DND-41 (cell line): ENCODE results near the gene PIGU.

Experiments
- ATAC-seq: fragments of 200-7000 bp; cut with Tn5 transposase; 3 replicates; pipeline ENCODE4 v1.9.1; 2021; ENCODE audit warnings: low read depth; ENCODE audit not compliant: insufficient read depth
- DNase-seq: peaks from one replicate; pipeline ENCODE4 v3.0.0-alpha.2; 2020
- H2AFZ ChIP-seq: 2 replicates; pipeline ENCODE4 v1.6.0; 2012; ENCODE audit warnings: low read depth, low read length
- H3K27ac ChIP-seq: 2 replicates; pipeline ENCODE4 v1.5.1; 2012; ENCODE audit warnings: low read length, inconsistent platforms
- H3K27me3 ChIP-seq: fragments of 200-600 bp; sonication (generic); 2 replicates; pipeline ENCODE4 v1.6.0; 2012; ENCODE audit warnings: low read length, mild to moderate bottlenecking, inconsistent platforms; ENCODE audit not compliant: insufficient read depth, poor library complexity
- H3K36me3 ChIP-seq: 2 replicates; pipeline ENCODE4 v1.5.1; 2012; ENCODE audit warnings: low read length, inconsistent platforms; ENCODE audit not compliant: insufficient read depth
- H3K4me1 ChIP-seq: 2 replicates; pipeline ENCODE4 v1.5.1; 2012; ENCODE audit warnings: mild to moderate bottlenecking, low read length; ENCODE audit not compliant: insufficient read depth
- H3K4me2 ChIP-seq: 2 replicates; pipeline ENCODE4 v1.6.0; 2012; ENCODE audit warnings: mild to moderate bottlenecking, moderate library complexity, low read length, inconsistent platforms; ENCODE audit not compliant: insufficient read depth
- H3K4me3 ChIP-seq, 2 experiments: fragments of 200-600 bp in 1 of 2; shearing (Covaris generic) in 1 of 2; 2 replicates each; pipeline ENCODE4 v1.5.1; 2012 to 2016; ENCODE audit warnings: inconsistent platforms in 2 of 2, low read length in 2 of 2, mild to moderate bottlenecking in 2 of 2, low read depth in 1 of 2, moderate library complexity in 1 of 2
- H3K79me2 ChIP-seq: 2 replicates; pipeline ENCODE4 v1.6.0; 2012; ENCODE audit warnings: low read length, inconsistent platforms; ENCODE audit not compliant: insufficient read depth
- H3K9ac ChIP-seq: 2 replicates; pipeline ENCODE4 v1.6.0; 2012; ENCODE audit warnings: low read depth, mild to moderate bottlenecking, inconsistent platforms, low read length, moderate library complexity
- H3K9me3 ChIP-seq: 2 replicates; pipeline ENCODE4 v1.5.1; 2012; ENCODE audit warnings: low read length, moderate library complexity, mild to moderate bottlenecking, inconsistent platforms; ENCODE audit not compliant: insufficient read depth, severe bottlenecking
- H4K20me1 ChIP-seq: 2 replicates; pipeline ENCODE4 v1.6.0; 2012; ENCODE audit warnings: low read length; ENCODE audit not compliant: insufficient read depth
- CTCF ChIP-seq: IDR thresholded peaks from 2 replicates; pipeline ENCODE4 v1.5.1; 2012; ENCODE audit warnings: borderline replicate concordance, low read length, moderate library complexity, mild to moderate bottlenecking; ENCODE audit not compliant: poor library complexity, severe bottlenecking; ENCODE audit errors: extremely low read depth
- EZH2 ChIP-seq: IDR thresholded peaks from 3 replicates; pipeline ENCODE4 v1.6.1; 2012; ENCODE audit warnings: borderline replicate concordance, low read depth, mild to moderate bottlenecking, moderate library complexity, low read length, inconsistent platforms; ENCODE audit not compliant: severe bottlenecking

The PIGU gene

GRCh38 chr20:34701405-34702085 lies 24.7 kb upstream of the PIGU start:
- H2AFZ ChIP-seq = no peak overlapping the region
- no peak for TF ChIP-seq CTCF
- no peak for TF ChIP-seq EZH2
- no peaks in the 10 kb centered on the region for H3K9me3 ChIP-seq
- H4K20me1 ChIP-seq = no peaks in the 10 kb centered on the region
- H3K4me2 ChIP-seq = no peak overlapping the region
- DNase-seq (no peak), ATAC-seq (no peak)
- no peak overlapping the region for H3K9ac ChIP-seq
- peaks cover 19% of the 10 kb centered on the region for H3K4me1 ChIP-seq
- H3K79me2 ChIP-seq = no peaks in the 10 kb centered on the region
- H3K27ac ChIP-seq = no peak overlapping the region
- peaks cover 15% of the 10 kb centered on the region for H3K27me3 ChIP-seq
- no peaks in the 10 kb centered on the region for H3K36me3 ChIP-seq
- no peak overlapping the region for H3K4me3 ChIP-seq

- no peak overlapping the region for H3K4me2 ChIP-seq
- no peaks in the 10 kb centered on the region for H3K79me2 ChIP-seq
- H2AFZ ChIP-seq = no peak overlapping the region
- no peak overlapping the region for H3K9ac ChIP-seq
- ATAC-seq = no peak
- no peaks in the 10 kb centered on the region for H4K20me1 ChIP-seq
- no peak for TF ChIP-seq EZH2
- no peak for TF ChIP-seq CTCF
- DNase-seq = no peak
- no peaks in the 10 kb centered on the region for H3K36me3 ChIP-seq
- peaks cover 4% of the 10 kb centered on the region for H3K27me3 ChIP-seq
- H3K27ac ChIP-seq = no peak overlapping the region
- no peaks in the 10 kb centered on the region for H3K4me1 ChIP-seq
- no peak overlapping the region for H3K4me3 ChIP-seq
- H3K9me3 ChIP-seq = no peaks in the 10 kb centered on the region
Observed at GRCh38 chr20:34693414-34693813, 16.5 kb upstream of the PIGU start.

GRCh38 chr20:34691838-34692237 lies 14.9 kb upstream of the PIGU start:
- Histone ChIP-seq H2AFZ (no peak overlapping the region), H3K27ac (no peak overlapping the region), H3K4me2 (no peak overlapping the region), H3K27me3 (peaks cover 3% of the 10 kb centered on the region), H3K9me3 (no peaks in the 10 kb centered on the region), H3K79me2 (no peaks in the 10 kb centered on the region), H3K9ac (no peak overlapping the region), H3K36me3 (no peaks in the 10 kb centered on the region), H3K4me3 (no peak overlapping the region), H4K20me1 (no peaks in the 10 kb centered on the region), H3K4me1 (no peaks in the 10 kb centered on the region)
- no peak for ATAC-seq
- DNase-seq = no peak
- TF ChIP-seq EZH2 = no peak
- TF ChIP-seq CTCF = no peak
